ENCODE measurements around the gene GFY. TPM values are rescaled to one million over a fixed set of nuclear protein-coding genes. Genes with fewer than 3 reads are reported as not detected.
A peak's percentile ranks its signal among the peaks of the same experiment; 100 is the strongest.

GFY gene
- total RNA-seq, 4 donors from 2014 or later, result not detected

- peaks cover 0 to 46% (median 12%) of the 10 kb centered on the region in 4 donors for H3K4me1 ChIP-seq
- peak within 1 kb of the TSS; percentile 63 to 95 (median 76) for H3K4me3 ChIP-seq
- no peaks in the 10 kb centered on the region for H3K9me3 ChIP-seq
- peaks cover 0 to 15% (median 0%) of the 10 kb centered on the region in 3 donors for H3K36me3 ChIP-seq
- no peaks in the 10 kb centered on the region for H3K27me3 ChIP-seq
- H3K27ac ChIP-seq, result peak within 1 kb of the TSS; percentile 77 to 94 (median 88)
- WGBS, 2 donors, result 1 to 4% methylated on average over 14 to 33 of the region's 33 CpGs
- TF ChIP-seq EP300 (IDR thresholded peaks at IDR 0.05) (peak in 1 of 2 donors; percentile 59), POLR2A (IDR thresholded peaks at IDR 0.05) (peak in 1 of 2 donors; percentile 13)
- TF ChIP-seq, protein P1, sequence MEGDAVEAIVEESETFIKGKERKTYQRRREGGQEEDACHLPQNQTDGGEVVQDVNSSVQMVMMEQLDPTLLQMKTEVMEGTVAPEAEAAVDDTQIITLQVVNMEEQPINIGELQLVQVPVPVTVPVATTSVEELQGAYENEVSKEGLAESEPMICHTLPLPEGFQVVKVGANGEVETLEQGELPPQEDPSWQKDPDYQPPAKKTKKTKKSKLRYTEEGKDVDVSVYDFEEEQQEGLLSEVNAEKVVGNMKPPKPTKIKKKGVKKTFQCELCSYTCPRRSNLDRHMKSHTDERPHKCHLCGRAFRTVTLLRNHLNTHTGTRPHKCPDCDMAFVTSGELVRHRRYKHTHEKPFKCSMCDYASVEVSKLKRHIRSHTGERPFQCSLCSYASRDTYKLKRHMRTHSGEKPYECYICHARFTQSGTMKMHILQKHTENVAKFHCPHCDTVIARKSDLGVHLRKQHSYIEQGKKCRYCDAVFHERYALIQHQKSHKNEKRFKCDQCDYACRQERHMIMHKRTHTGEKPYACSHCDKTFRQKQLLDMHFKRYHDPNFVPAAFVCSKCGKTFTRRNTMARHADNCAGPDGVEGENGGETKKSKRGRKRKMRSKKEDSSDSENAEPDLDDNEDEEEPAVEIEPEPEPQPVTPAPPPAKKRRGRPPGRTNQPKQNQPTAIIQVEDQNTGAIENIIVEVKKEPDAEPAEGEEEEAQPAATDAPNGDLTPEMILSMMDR (IDR thresholded peaks at IDR 0.05), result peak; percentile 99 to 100 (median 99)
- DNase-seq (ENCODE audit: low spot score in 2 of 2), result peak; percentile 50 to 70
Measured at GRCh38 chr19:49473868-49474541, 48.8 kb downstream of the GFY start, which contains the start of gene FLT3LG. FLT3LG (plus strand) TSS chr19:49474215; CDS start chr19:49474640, 425 bp downstream.

DNA sequence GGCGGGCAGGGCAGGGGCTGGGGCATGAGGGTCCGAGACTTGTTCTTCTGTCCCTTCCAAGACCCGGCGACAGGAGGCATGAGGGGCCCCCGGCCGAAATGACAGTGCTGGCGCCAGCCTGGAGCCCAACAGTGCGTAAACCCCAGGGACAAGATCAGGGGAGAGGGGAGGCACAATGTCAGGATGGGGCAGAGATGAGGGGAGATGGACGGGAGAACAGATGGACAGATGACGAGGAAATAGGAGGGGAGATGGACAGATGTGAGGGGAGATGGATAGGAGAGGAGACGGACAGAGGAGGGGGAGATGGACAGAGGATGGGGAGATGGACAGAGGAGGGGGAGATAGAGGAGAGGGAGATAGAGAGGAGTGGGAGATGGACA lies 49.3 kb downstream of the GFY start:
- 7 to 9% methylated on average over 11 of the region's 11 CpGs for WGBS, 2 donors
- TF ChIP-seq, protein P1 (IDR thresholded peaks at IDR 0.05), result no peak
- TF ChIP-seq POLR2A (IDR thresholded peaks at IDR 0.05) (no peak), EP300 (IDR thresholded peaks at IDR 0.05) (no peak)
- DNase-seq (ENCODE audit: low spot score in 2 of 2), result no peak
- H3K27me3 ChIP-seq, result no peaks in the 10 kb centered on the region
- peaks cover 0 to 41% (median 12%) of the 10 kb centered on the region in 4 donors for H3K4me1 ChIP-seq
- peak overlapping the region; percentile 63 to 95 (median 76) for H3K4me3 ChIP-seq
- peaks cover 0 to 10% (median 0%) of the 10 kb centered on the region in 3 donors for H3K36me3 ChIP-seq
- H3K27ac ChIP-seq, result peak overlapping the region; percentile 77 to 94 (median 88)
- no peaks in the 10 kb centered on the region for H3K9me3 ChIP-seq

- no peaks in the 10 kb centered on the region for H3K27me3 ChIP-seq
- WGBS, 2 donors, result 66% methylated on average over 15 of the region's 15 CpGs
- no peaks in the 10 kb centered on the region for H3K9me3 ChIP-seq
- peak overlapping the region in 3 of 4 donors; percentile 84 to 94 (median 93) for H3K27ac ChIP-seq
- peaks cover 0 to 13% (median 4%) of the 10 kb centered on the region in 3 donors for H3K36me3 ChIP-seq
- peaks cover 0 to 37% (median 8%) of the 10 kb centered on the region in 4 donors for H3K4me1 ChIP-seq
- TF ChIP-seq, protein P1 (IDR thresholded peaks at IDR 0.05), result no peak
- TF ChIP-seq POLR2A (IDR thresholded peaks at IDR 0.05) (no peak), EP300 (IDR thresholded peaks at IDR 0.05) (no peak)
- H3K4me3 ChIP-seq, result peak overlapping the region in 1 of 4 donors; percentile 63
- DNase-seq (ENCODE audit: low spot score in 2 of 2), result no peak
Measured at GRCh38 chr19:49475191-49475917, 50.2 kb downstream of the GFY start.

- WGBS, 2 donors, result 47 to 55% methylated on average over 27 of the region's 27 CpGs
- no peak for DNase-seq (ENCODE audit: low spot score in 2 of 2)
- Histone ChIP-seq H3K4me1 (peaks cover 0 to 37% (median 7%) of the 10 kb centered on the region in 4 donors), H3K9me3 (no peaks in the 10 kb centered on the region), H3K4me3 (no peak overlapping the region), H3K27ac (peak overlapping the region in 3 of 4 donors; percentile 84 to 94 (median 93)), H3K27me3 (no peaks in the 10 kb centered on the region), H3K36me3 (peaks cover 0 to 21% (median 4%) of the 10 kb centered on the region in 3 donors)
- no peak for TF ChIP-seq POLR2A (IDR thresholded peaks at IDR 0.05)
- TF ChIP-seq, protein P1 (IDR thresholded peaks at IDR 0.05), result peak; percentile 8 to 45 (median 39)
Measured at GRCh38 chr19:49475995-49476880, 51.0 kb downstream of the GFY start.

Other genes starting within 250 kb of the GFY start
- 1 to 10 TPM; 2.6 to 4.6 (median 3.4) TPM for gene SLC6A16, start 100.2 kb upstream of the GFY start, total RNA-seq
- 10 to 100 TPM in 3 of 4 donors, 1 to 10 TPM in 1; 9.8 to 18.6 (median 15.8) TPM for gene CD37, start 90.0 kb upstream of the GFY start, total RNA-seq
- gene TEAD2, start 63.0 kb upstream of the GFY start, total RNA-seq, result 10 to 100 TPM; 17.8 to 39.0 (median 21.4) TPM
- not detected for gene DKKL1, start 61.5 kb upstream of the GFY start, total RNA-seq
- gene KASH5, start 37.1 kb upstream of the GFY start, total RNA-seq, result not detected
- not detected for gene PTH2, start 1.9 kb upstream of the GFY start, total RNA-seq
- 1 to 10 TPM; 2.4 to 7.1 (median 6.2) TPM for gene SLC17A7, start 16.1 kb downstream of the GFY start, total RNA-seq
- gene PIH1D1, start 26.4 kb downstream of the GFY start, total RNA-seq, result 100 to 1,000 TPM in 3 of 4 donors, 10 to 100 TPM in 1; 85.0 to 128 (median 110) TPM
- gene ALDH16A1, start 27.8 kb downstream of the GFY start, total RNA-seq, result 10 to 100 TPM; 33.9 to 70.5 (median 63.5) TPM
- 10 to 100 TPM in 2 of 4 donors, 1 to 10 TPM in 2; 3.6 to 13.8 (median 8.4) TPM for gene FLT3LG, start 48.8 kb downstream of the GFY start, total RNA-seq
- gene RPL13A, start 62.2 kb downstream of the GFY start, total RNA-seq, result 1,000 to 10,000 TPM; 3,111 to 3,948 (median 3,333) TPM
- gene RPS11, start 71.0 kb downstream of the GFY start, total RNA-seq, result 1,000 to 10,000 TPM; 3,554 to 5,283 (median 4,154) TPM
- gene FCGRT, start 87.3 kb downstream of the GFY start, total RNA-seq, result 100 to 1,000 TPM; 231 to 410 (median 298) TPM
- gene RCN3, start 102.6 kb downstream of the GFY start, total RNA-seq, result 100 to 1,000 TPM in 1 of 4 donors, 10 to 100 TPM in 3; 37.9 to 162 (median 49.9) TPM
- gene NOSIP, start 155.2 kb downstream of the GFY start, total RNA-seq, result 10 to 100 TPM; 43.0 to 83.1 (median 71.9) TPM
- gene PRRG2, start 155.9 kb downstream of the GFY start, total RNA-seq, result under 1 TPM in 3 of 4 donors, not detected in 1; 0.42 to 0.78 (median 0.44) TPM
- gene PRR12, start 165.8 kb downstream of the GFY start, total RNA-seq, result 10 to 100 TPM; 11.6 to 32.7 (median 18.1) TPM
- gene RRAS, start 214.8 kb downstream of the GFY start, total RNA-seq, result 100 to 1,000 TPM in 3 of 4 donors, 10 to 100 TPM in 1; 81.6 to 190 (median 162) TPM
- gene SCAF1, start 216.8 kb downstream of the GFY start, total RNA-seq, result 10 to 100 TPM; 20.1 to 53.7 (median 31.1) TPM
- 10 to 100 TPM; 41.4 to 85.2 (median 72.4) TPM for gene IRF3, start 240.5 kb downstream of the GFY start, total RNA-seq
- gene BCL2L12, start 240.5 kb downstream of the GFY start, total RNA-seq, result 1 to 10 TPM; 4.7 to 6.8 (median 5.8) TPM

Measured in tibial nerve (tissue), 4 donors.